RWPE2 (cell line): Measurements from ENCODE around the gene DTNBP1.

Source experiments
- ATAC-seq: fragments of 200-7000 bp; cut with Tn5 transposase; 3 replicates; pipeline ENCODE4 v1.9.1; 2021; ENCODE audit warnings: low read depth
- DNase-seq: peaks from one replicate; pipeline ENCODE4 v3.0.0-alpha.2; 2020; ENCODE audit warnings: low spot score
- H3K27ac ChIP-seq: fragments of 450-650 bp; 2 replicates; pipeline ENCODE4 v1.5.1; 2017; ENCODE audit warnings: mild to moderate bottlenecking; ENCODE audit not compliant: poor library complexity, severe bottlenecking
- H3K27me3 ChIP-seq: fragments of 250-450 bp; sonication (Bioruptor Pico); 2 replicates; pipeline ENCODE4 v1.5.1; 2021; ENCODE audit warnings: mild to moderate bottlenecking, moderate library complexity; ENCODE audit not compliant: insufficient read depth, poor library complexity, severe bottlenecking
- H3K36me3 ChIP-seq: fragments of 250-450 bp; sonication (Bioruptor Pico); 2 replicates; pipeline ENCODE4 v1.5.1; 2020; ENCODE audit warnings: low read depth, mild to moderate bottlenecking, moderate library complexity
- H3K4me1 ChIP-seq: fragments of 250-450 bp; sonication (Bioruptor Pico); 2 replicates; pipeline ENCODE4 v1.5.1; 2021; ENCODE audit warnings: mild to moderate bottlenecking, moderate library complexity; ENCODE audit not compliant: insufficient read depth, poor library complexity, severe bottlenecking
- H3K4me3 ChIP-seq: fragments of 250-450 bp; sonication (Bioruptor Pico); 2 replicates; pipeline ENCODE4 v1.5.1; 2021; ENCODE audit warnings: mild to moderate bottlenecking, moderate library complexity; ENCODE audit not compliant: severe bottlenecking
- H3K9me3 ChIP-seq: fragments of 250-450 bp; sonication (Bioruptor Pico); 2 replicates; pipeline ENCODE4 v1.5.1; 2021; ENCODE audit warnings: mild to moderate bottlenecking, moderate library complexity; ENCODE audit not compliant: severe bottlenecking
- CTCF ChIP-seq: fragments of 450-650 bp; IDR thresholded peaks from one replicate; pipeline ENCODE4 v1.5.1; 2017; ENCODE audit warnings: mild to moderate bottlenecking, moderate library complexity; ENCODE audit not compliant: poor library complexity, severe bottlenecking

DTNBP1 gene

DNA sequence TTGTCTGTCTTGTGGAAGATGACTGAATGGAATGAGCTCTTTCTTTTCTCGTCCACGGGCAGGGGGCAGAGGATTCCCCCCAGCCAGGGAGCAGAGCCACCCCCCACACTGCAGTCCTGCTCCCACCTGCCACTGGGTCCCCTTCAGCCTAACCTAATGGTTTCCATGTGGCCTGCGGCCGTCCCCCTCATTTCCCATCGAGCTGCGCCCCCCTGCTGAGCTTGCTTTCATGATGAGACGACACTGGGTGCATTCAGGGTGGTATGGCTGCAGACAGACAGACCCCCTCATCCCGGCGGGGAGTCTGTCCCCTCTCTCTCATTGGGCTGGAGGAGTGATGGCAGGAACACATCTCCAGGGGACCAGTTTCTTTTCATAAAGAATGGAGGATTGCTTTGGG lies 140.8 kb downstream of the DTNBP1 start:
- H3K36me3 ChIP-seq, result peaks cover 15% of the 10 kb centered on the region
- H3K9me3 ChIP-seq, result no peaks in the 10 kb centered on the region
- H3K27ac ChIP-seq, result no peak overlapping the region
- no peaks in the 10 kb centered on the region for H3K4me1 ChIP-seq
- no peaks in the 10 kb centered on the region for H3K27me3 ChIP-seq
- TF ChIP-seq CTCF, result no peak
- ATAC-seq (no peak), DNase-seq (no peak)
- no peak overlapping the region for H3K4me3 ChIP-seq

DNA sequence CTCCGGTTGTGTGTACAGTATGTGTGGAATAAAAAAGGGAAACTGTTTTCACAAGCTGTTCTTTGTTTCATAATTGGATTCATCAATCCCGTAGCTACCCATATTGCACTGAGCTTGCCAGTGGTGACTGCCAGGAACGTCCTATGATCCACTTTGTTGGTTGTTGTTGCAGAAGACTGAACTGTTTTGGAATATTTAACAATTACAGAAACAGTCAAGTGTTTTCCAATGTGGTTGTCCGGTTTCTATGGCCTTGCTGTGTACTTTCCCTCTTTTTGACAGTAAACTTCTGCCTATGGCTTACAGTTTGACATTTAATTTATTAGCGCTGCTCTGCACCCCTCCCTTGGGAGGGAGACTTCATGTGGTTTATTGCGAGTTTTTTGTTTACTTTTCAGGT lies 141.2 kb downstream of the DTNBP1 start:
- DNase-seq, result no peak
- Histone ChIP-seq H3K27ac (no peak overlapping the region), H3K27me3 (no peaks in the 10 kb centered on the region), H3K4me1 (no peaks in the 10 kb centered on the region), H3K4me3 (no peak overlapping the region), H3K36me3 (peaks cover 18% of the 10 kb centered on the region), H3K9me3 (no peaks in the 10 kb centered on the region)
- ATAC-seq, result no peak
- TF ChIP-seq CTCF, result no peak

- no peak for TF ChIP-seq CTCF
- H3K36me3 ChIP-seq, result peaks cover 22% of the 10 kb centered on the region
These were observed 142.1 kb downstream of the DTNBP1 start for GRCh38 chr6:15520626-15521203.

GRCh38 chr6:15519681-15520080 lies 143.1 kb downstream of the DTNBP1 start:
- ATAC-seq (no peak), DNase-seq (no peak)
- no peak for TF ChIP-seq CTCF
- Histone ChIP-seq H3K27me3 (no peaks in the 10 kb centered on the region), H3K36me3 (peaks cover 22% of the 10 kb centered on the region), H3K4me3 (no peak overlapping the region), H3K4me1 (no peaks in the 10 kb centered on the region), H3K27ac (no peak overlapping the region), H3K9me3 (no peaks in the 10 kb centered on the region)

More at GRCh38 chr6:15520626-15521203, 142.1 kb downstream of the DTNBP1 start:
- H3K4me3 ChIP-seq, result no peak overlapping the region
- H3K9me3 ChIP-seq, result no peaks in the 10 kb centered on the region
- DNase-seq (no peak), ATAC-seq (no peak)
- H3K27ac ChIP-seq, result no peak overlapping the region
- H3K27me3 ChIP-seq, result no peaks in the 10 kb centered on the region
- no peaks in the 10 kb centered on the region for H3K4me1 ChIP-seq

DNA sequence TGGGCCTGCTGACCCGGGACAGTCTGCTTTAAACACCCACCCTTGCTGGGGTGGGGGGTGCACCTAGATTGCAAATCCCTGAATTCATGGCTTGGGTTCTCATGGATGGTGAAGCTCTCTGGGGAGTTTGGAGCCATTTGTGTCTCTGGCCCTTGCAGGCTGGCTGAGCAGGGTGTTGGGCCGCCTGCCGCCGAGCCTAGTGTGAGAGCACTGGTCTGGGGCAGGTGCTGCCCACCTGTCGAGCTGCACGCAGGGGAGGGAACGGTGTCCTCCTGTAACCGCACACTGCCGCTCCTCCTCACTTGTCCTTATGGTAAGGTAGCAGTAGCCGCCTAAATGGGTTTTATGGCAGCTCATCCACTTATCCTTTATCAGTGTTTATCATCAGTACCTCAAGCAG lies 143.9 kb downstream of the DTNBP1 start:
- TF ChIP-seq CTCF, result no peak
- H3K27me3 ChIP-seq, result no peaks in the 10 kb centered on the region
- peaks cover 22% of the 10 kb centered on the region for H3K36me3 ChIP-seq
- no peak overlapping the region for H3K27ac ChIP-seq
- DNase-seq, result no peak
- H3K9me3 ChIP-seq, result no peaks in the 10 kb centered on the region
- ATAC-seq, result no peak
- no peak overlapping the region for H3K4me3 ChIP-seq
- no peaks in the 10 kb centered on the region for H3K4me1 ChIP-seq
